ENCODE data around the gene SUPT6H. TPM values are rescaled to one million over a fixed set of nuclear protein-coding genes. Genes with fewer than 3 reads are reported as not detected.
A peak's percentile ranks its signal among the peaks of the same experiment; 100 is the strongest.

The SUPT6H gene
- total and polyA plus RNA-seq, 2 of the 4 experiments (the other 2 are of a cell fraction), result 41.4 to 44.8 TPM

GRCh38 chr17:28712705-28713415 is 50.9 kb downstream of the SUPT6H start:
- H4K5ac ChIP-seq (ENCODE audit: low read depth, low read length), result no peak overlapping the region
- H3K9me3 ChIP-seq (ENCODE audit: control insufficient read depth, insufficient read depth, low read length), result no peaks in the 10 kb centered on the region
- peaks cover 6 to 53% of the 10 kb centered on the region in 2 experiments; a peak in 3 of 4 replicates for H3K79me1 ChIP-seq (ENCODE audit: low read depth in 1 of 2, low read length in 2 of 2)
- no CpG with 5 or more reads among the region's 7 CpGs for WGBS, 2 experiments (ENCODE audit: extremely low coverage in 2 of 2, insufficient read length in 1 of 2)
- ATAC-seq (ENCODE audit: low read depth), result no peak
- peaks cover 32% of the 10 kb centered on the region for H3K36me3 ChIP-seq (ENCODE audit: control insufficient read depth, insufficient read depth, low read length)
- dilution Hi-C loops (cut with HindIII; ENCODE audit: low sequenced_read_pairs, unreplicated experiment), result no loop called here
- peaks cover 21% of the 10 kb centered on the region for H3K9me1 ChIP-seq (ENCODE audit: insufficient read depth, low read length)
- in situ Hi-C loops (cut with MboI; ENCODE audit: low sequenced_read_pairs), result no loop called here
- no peak overlapping the region for H3K4me3 ChIP-seq (ENCODE audit: insufficient read depth, low read depth, low read length)
- no peak overlapping the region for H3K4me2 ChIP-seq (ENCODE audit: low read depth, low read length)
- H4K91ac ChIP-seq (ENCODE audit: insufficient read depth, low read depth, low read length), result no peak overlapping the region
- no peak overlapping the region for H2AFZ ChIP-seq (replicated peaks; ENCODE audit: low read length, poor library complexity)
- no peak overlapping the region for H2BK20ac ChIP-seq (ENCODE audit: low read depth, low read length)
- CTCF ChIA-PET, result no interaction called here
- no peak for DNase-seq
- peak overlapping the region; percentile 9; the same call in 1 of the 2 replicates for H3K27ac ChIP-seq (ENCODE audit: insufficient read depth, low read length)
- no peak overlapping the region for H4K8ac ChIP-seq (ENCODE audit: low read depth in 2 of 2, low read length in 2 of 2)
- no peak overlapping the region for H2BK120ac ChIP-seq (ENCODE audit: low read depth, low read length)
- peak overlapping the region; percentile 41 for H3K4ac ChIP-seq (ENCODE audit: low read depth, low read length)
- H4K20me1 ChIP-seq (ENCODE audit: insufficient read depth, low read length), result peaks cover 23% of the 10 kb centered on the region; the same call in 1 of the 2 replicates
- no TSS peak for BruUV-seq (replicated peaks)
- POLR2A ChIA-PET (ENCODE audit: unreplicated experiment), result no interaction called here
- H3K56ac ChIP-seq (ENCODE audit: extremely low read depth, insufficient read depth, low read length), result no peak overlapping the region
- 0 out of 2 replicates have a peak overlapping the region, but pooled peaks have one; percentile 3 for H3K9ac ChIP-seq (ENCODE audit: low read depth, low read length)
- peak overlapping the region; percentile 93 for H2AK9ac ChIP-seq (replicated peaks; ENCODE audit: low read depth, low read length, poor library complexity)
- H2BK15ac ChIP-seq (ENCODE audit: low read depth, low read length), result no peak overlapping the region
- H3K14ac ChIP-seq (replicated peaks; ENCODE audit: low read depth, low read length), result 0 out of 2 replicates have a peak overlapping the region, but pooled peaks have one; percentile 3
- intact Hi-C loops (cut with micrococcal nuclease), result no loop called here
- peak overlapping the region; percentile 86; the same call in 1 of the 2 replicates for H3K23ac ChIP-seq (ENCODE audit: low read depth, low read length)
- peaks cover 12% of the 10 kb centered on the region for H3K4me1 ChIP-seq (ENCODE audit: control insufficient read depth, insufficient read depth, low read length)
- H3K18ac ChIP-seq (ENCODE audit: low read depth, low read length), result no peak overlapping the region
- H2BK5ac ChIP-seq (ENCODE audit: low read depth, low read length, poor library complexity, severe bottlenecking), result no peak overlapping the region
- H3K27me3 ChIP-seq (ENCODE audit: control insufficient read depth, insufficient read depth, low read length), result no peaks in the 10 kb centered on the region
- H2AK5ac ChIP-seq (ENCODE audit: low read depth, low read length), result peak overlapping the region; percentile 55
- no peak for TF ChIP-seq NFE2L2 (IDR thresholded peaks at IDR 0.05; ENCODE audit: low read depth, low read length)
- TF ChIP-seq CHD1 (IDR thresholded peaks at IDR 0.05; ENCODE audit: low read depth, low read length), result no peak
- no peak for TF ChIP-seq CEBPB (IDR thresholded peaks at IDR 0.05; ENCODE audit: low read depth, low read length)
- no peak for TF ChIP-seq FOS (IDR thresholded peaks at IDR 0.05; ENCODE audit: low read depth, low read length)
- no peak for TF ChIP-seq RAD21 (IDR thresholded peaks at IDR 0.05; ENCODE audit: low read length)
- TF ChIP-seq BHLHE40 (IDR thresholded peaks at IDR 0.05; ENCODE audit: low read depth, low read length), result no peak
- no peak for TF ChIP-seq SMC3 (IDR thresholded peaks at IDR 0.05; ENCODE audit: low read depth, low read length)
- no peak for TF ChIP-seq POLR2A (IDR thresholded peaks at IDR 0.05; ENCODE audit: low read depth, low read length)
- no peak for TF ChIP-seq USF2 (IDR thresholded peaks at IDR 0.05; ENCODE audit: low read depth, low read length)
- TF ChIP-seq RFX5 (IDR thresholded peaks at IDR 0.05; ENCODE audit: low read depth, low read length), result no peak
- no peak for TF ChIP-seq RCOR1 (IDR thresholded peaks at IDR 0.05; ENCODE audit: insufficient replicate concordance, low read length)
- no peak for TF ChIP-seq MAFK (IDR thresholded peaks at IDR 0.05; ENCODE audit: low read depth, low read length)
- no peak for TF ChIP-seq CTCF (conservative IDR thresholded peaks at IDR 0.05; ENCODE audit: low read depth, low read length)
- TF ChIP-seq ELK1 (IDR thresholded peaks at IDR 0.05; ENCODE audit: borderline replicate concordance, low read depth, low read length), result no peak
- TF ChIP-seq MAZ (IDR thresholded peaks at IDR 0.05; ENCODE audit: borderline replicate concordance, low read depth, low read length), result no peak

Data from IMR-90 (cell line).